Duodenal mucosa (tissue), 2 donors: ENCODE data around the gene EHD4.

Experiments used
- H3K27ac ChIP-seq: one replicate; pipeline ENCODE4 v1.7.0; 2013; ENCODE audit warnings: low read depth, low read length
- H3K27me3 ChIP-seq, 2 donors: one replicate each; pipeline ENCODE4 v1.7.0; 2013; ENCODE audit warnings: low read length in 2 of 2, control low read depth in 1 of 2; ENCODE audit not compliant: insufficient read depth in 2 of 2, control insufficient read depth in 1 of 2
- H3K36me3 ChIP-seq, 2 donors: one replicate each; pipeline ENCODE4 v1.7.0; 2013; ENCODE audit warnings: low read length in 2 of 2, control low read depth in 1 of 2; ENCODE audit not compliant: insufficient read depth in 2 of 2, control insufficient read depth in 1 of 2
- H3K4me1 ChIP-seq, 2 donors: one replicate each; pipeline ENCODE4 v1.7.0; 2013; ENCODE audit warnings: low read length in 2 of 2, control low read depth in 1 of 2; ENCODE audit not compliant: insufficient read depth in 2 of 2, control insufficient read depth in 1 of 2
- H3K4me3 ChIP-seq, 2 donors: one replicate each; pipeline ENCODE4 v1.7.0; 2013; ENCODE audit warnings: low read length in 2 of 2, low read depth in 1 of 2
- H3K9ac ChIP-seq, 2 donors: one replicate each; pipeline ENCODE4 v1.7.0; 2013; ENCODE audit warnings: low read length in 2 of 2, low read depth in 1 of 2
- H3K9me3 ChIP-seq, 2 donors: one replicate each; pipeline ENCODE4 v1.7.0; 2013; ENCODE audit warnings: low read length in 2 of 2, control low read depth in 1 of 2; ENCODE audit not compliant: control insufficient read depth in 1 of 2

The EHD4 gene

GRCh38 chr15:41913256-41913655 is 59.1 kb downstream of the EHD4 start:
- peaks cover 7 to 23% of the 10 kb centered on the region in 2 donors for H3K36me3 ChIP-seq
- no peak overlapping the region for H3K9ac ChIP-seq
- no peak overlapping the region for H3K4me3 ChIP-seq
- H3K27me3 ChIP-seq, result no peaks in the 10 kb centered on the region
- no peaks in the 10 kb centered on the region for H3K9me3 ChIP-seq
- H3K27ac ChIP-seq, result no peak overlapping the region
- peaks cover 8 to 10% of the 10 kb centered on the region in 2 donors for H3K4me1 ChIP-seq

- no peak overlapping the region for H3K9ac ChIP-seq
- H3K27ac ChIP-seq, result no peak overlapping the region
- H3K4me1 ChIP-seq, result no peaks in the 10 kb centered on the region
These were observed 60.5 kb downstream of the EHD4 start for GRCh38 chr15:41911691-41912345.

GRCh38 chr15:41908736-41909461 is 63.5 kb downstream of the EHD4 start:
- Histone ChIP-seq H3K27ac (no peak overlapping the region), H3K9me3 (peaks cover 0 to 2% of the 10 kb centered on the region in 2 donors), H3K4me1 (no peaks in the 10 kb centered on the region), H3K27me3 (no peaks in the 10 kb centered on the region), H3K36me3 (peaks cover 14 to 34% of the 10 kb centered on the region in 2 donors), H3K4me3 (no peak overlapping the region), H3K9ac (no peak overlapping the region)

More at GRCh38 chr15:41911691-41912345, 60.5 kb downstream of the EHD4 start:
- Histone ChIP-seq H3K9me3 (no peaks in the 10 kb centered on the region), H3K27me3 (no peaks in the 10 kb centered on the region), H3K36me3 (peaks cover 7 to 28% of the 10 kb centered on the region in 2 donors), H3K4me3 (no peak overlapping the region)

- Histone ChIP-seq H3K36me3 (peaks cover 14 to 33% of the 10 kb centered on the region in 2 donors), H3K9ac (no peak overlapping the region), H3K4me1 (no peaks in the 10 kb centered on the region)
These were observed 65.2 kb downstream of the EHD4 start for GRCh38 chr15:41907141-41907540.

GRCh38 chr15:41906608-41907007 is 65.7 kb downstream of the EHD4 start:
- no peaks in the 10 kb centered on the region for H3K4me1 ChIP-seq

More at GRCh38 chr15:41907141-41907540, 65.2 kb downstream of the EHD4 start:
- no peak overlapping the region for H3K27ac ChIP-seq
- no peaks in the 10 kb centered on the region for H3K27me3 ChIP-seq
- no peak overlapping the region for H3K4me3 ChIP-seq
- H3K9me3 ChIP-seq, result peaks cover 0 to 2% of the 10 kb centered on the region in 2 donors

GRCh38 chr15:41905036-41905793 is 67.1 kb downstream of the EHD4 start:
- no peak overlapping the region for H3K27ac ChIP-seq
- peaks cover 14 to 39% of the 10 kb centered on the region in 2 donors for H3K36me3 ChIP-seq
- no peak overlapping the region for H3K4me3 ChIP-seq
- peaks cover 0 to 2% of the 10 kb centered on the region in 2 donors for H3K9me3 ChIP-seq
- H3K27me3 ChIP-seq, result no peaks in the 10 kb centered on the region
- no peak overlapping the region for H3K9ac ChIP-seq
- H3K4me1 ChIP-seq, result no peaks in the 10 kb centered on the region

More at GRCh38 chr15:41906608-41907007, 65.7 kb downstream of the EHD4 start:
- H3K9me3 ChIP-seq, result peaks cover 0 to 2% of the 10 kb centered on the region in 2 donors
- no peaks in the 10 kb centered on the region for H3K27me3 ChIP-seq
- no peak overlapping the region for H3K27ac ChIP-seq
- peaks cover 14 to 28% of the 10 kb centered on the region in 2 donors for H3K36me3 ChIP-seq
- H3K9ac ChIP-seq, result no peak overlapping the region
- H3K4me3 ChIP-seq, result no peak overlapping the region

GRCh38 chr15:41904541-41905005 is 67.8 kb downstream of the EHD4 start:
- no peak overlapping the region for H3K9ac ChIP-seq
- no peaks in the 10 kb centered on the region for H3K4me1 ChIP-seq
- peaks cover 13 to 39% of the 10 kb centered on the region in 2 donors for H3K36me3 ChIP-seq
- no peak overlapping the region for H3K27ac ChIP-seq
- peaks cover 0 to 2% of the 10 kb centered on the region in 2 donors for H3K9me3 ChIP-seq
- H3K27me3 ChIP-seq, result no peaks in the 10 kb centered on the region
- no peak overlapping the region for H3K4me3 ChIP-seq

GRCh38 chr15:41903782-41904181 is 68.6 kb downstream of the EHD4 start:
- Histone ChIP-seq H3K27ac (no peak overlapping the region), H3K4me1 (no peaks in the 10 kb centered on the region), H3K36me3 (peaks cover 7 to 31% of the 10 kb centered on the region in 2 donors), H3K9me3 (peaks cover 0 to 2% of the 10 kb centered on the region in 2 donors), H3K9ac (no peak overlapping the region), H3K27me3 (no peaks in the 10 kb centered on the region), H3K4me3 (no peak overlapping the region)

- Histone ChIP-seq H3K27me3 (no peaks in the 10 kb centered on the region), H3K36me3 (peaks cover 4 to 14% of the 10 kb centered on the region in 2 donors), H3K4me3 (no peak overlapping the region), H3K27ac (no peak overlapping the region), H3K9me3 (peaks cover 0 to under 1% of the 10 kb centered on the region in 2 donors), H3K9ac (no peak overlapping the region), H3K4me1 (no peaks in the 10 kb centered on the region)
These were observed 70.9 kb downstream of the EHD4 start for GRCh38 chr15:41901431-41901830.
